ENCODE results near the gene TRIO.
A peak's percentile ranks its signal among the peaks of the same experiment; 100 is the strongest.

The TRIO gene

GRCh38 chr5:14197056-14197455, 53.9 kb downstream of the TRIO start:
- CTCF ChIA-PET = no interaction called here
- DNase-seq (ENCODE audit: extremely low spot score) = no peak
- POLR2A ChIA-PET = interaction anchor here (0.8 kb wide), 1 partner anchor 73 kb away, joined by 3 read pairs; no protein-coding TSS in a partner anchor
- no peak for TF ChIP-seq FOXK2 (IDR thresholded peaks at IDR 0.05)
- TF ChIP-seq ZNF384 (IDR thresholded peaks at IDR 0.05) = no peak
- no peak for TF ChIP-seq ARNT (IDR thresholded peaks at IDR 0.05)
- no peak for TF ChIP-seq LEF1 (IDR thresholded peaks at IDR 0.05; ENCODE audit: borderline replicate concordance)
- no peak for TF ChIP-seq L3MBTL2 (conservative IDR thresholded peaks at IDR 0.05)
- no peak for TF ChIP-seq TARDBP (IDR thresholded peaks at IDR 0.05)
- no peak for TF ChIP-seq SUZ12 (IDR thresholded peaks at IDR 0.05)
- TF ChIP-seq PKNOX1 (IDR thresholded peaks at IDR 0.05) = no peak
- TF ChIP-seq HDGF (IDR thresholded peaks at IDR 0.05; ENCODE audit: borderline replicate concordance) = no peak
- no peak for TF ChIP-seq FOXA1 (IDR thresholded peaks at IDR 0.05)
- no peak for TF ChIP-seq BHLHE40 (IDR thresholded peaks at IDR 0.05; ENCODE audit: borderline replicate concordance)
- no peak for TF ChIP-seq CTBP1 (IDR thresholded peaks at IDR 0.05; ENCODE audit: borderline replicate concordance)
- no peak for TF ChIP-seq NFRKB (IDR thresholded peaks at IDR 0.05)
- TF ChIP-seq SP1 (IDR thresholded peaks at IDR 0.05) = no peak
- no peak for TF ChIP-seq ELF4 (IDR thresholded peaks at IDR 0.05)

- TF ChIP-seq ARNT (IDR thresholded peaks at IDR 0.05) = no peak
- TF ChIP-seq FOXA1 (IDR thresholded peaks at IDR 0.05) = no peak
- TF ChIP-seq LEF1 (IDR thresholded peaks at IDR 0.05; ENCODE audit: borderline replicate concordance) = no peak
- no peak for TF ChIP-seq L3MBTL2 (conservative IDR thresholded peaks at IDR 0.05)
- no peak for TF ChIP-seq PKNOX1 (IDR thresholded peaks at IDR 0.05)
- TF ChIP-seq SP1 (IDR thresholded peaks at IDR 0.05) = no peak
- no peak for TF ChIP-seq FOXK2 (IDR thresholded peaks at IDR 0.05)
- TF ChIP-seq HDGF (IDR thresholded peaks at IDR 0.05; ENCODE audit: borderline replicate concordance) = no peak
- no peak for TF ChIP-seq ELF4 (IDR thresholded peaks at IDR 0.05)
- TF ChIP-seq CTBP1 (IDR thresholded peaks at IDR 0.05; ENCODE audit: borderline replicate concordance) = no peak
- CTCF ChIA-PET = no interaction called here
- DNase-seq (ENCODE audit: extremely low spot score) = no peak
- POLR2A ChIA-PET = no interaction called here
Measured at GRCh38 chr5:14199902-14200301, 56.8 kb downstream of the TRIO start.

- POLR2A ChIA-PET = interaction anchor here (1.1 kb wide), 1 partner anchor 44 kb away, joined by 4 read pairs; no protein-coding TSS in a partner anchor
- CTCF ChIA-PET = interaction anchor here (1.3 kb wide), 1 partner anchor 70 kb away, joined by 3 read pairs; no protein-coding TSS in a partner anchor
- no peak for TF ChIP-seq L3MBTL2 (conservative IDR thresholded peaks at IDR 0.05)
- no peak for TF ChIP-seq FOXA1 (IDR thresholded peaks at IDR 0.05)
- TF ChIP-seq ZNF384 (IDR thresholded peaks at IDR 0.05) = no peak
- no peak for TF ChIP-seq HDGF (IDR thresholded peaks at IDR 0.05; ENCODE audit: borderline replicate concordance)
- TF ChIP-seq FOXM1 (IDR thresholded peaks at IDR 0.05; ENCODE audit: borderline replicate concordance) = no peak
- no peak for TF ChIP-seq PKNOX1 (IDR thresholded peaks at IDR 0.05)
- DNase-seq (ENCODE audit: extremely low spot score) = no peak
Measured at GRCh38 chr5:14200312-14200990, 57.3 kb downstream of the TRIO start.

- 0 out of 2 replicates have a peak, but pooled peaks have one; percentile 7 for TF ChIP-seq ZNF384 (IDR thresholded peaks at IDR 0.05)
- TF ChIP-seq PKNOX1 (IDR thresholded peaks at IDR 0.05) = no peak
- ChIA-PET POLR2A (interaction anchor here (1.1 kb wide), 2 partner anchors 45 to 53 kb away, joined by 4 read pairs; no protein-coding TSS in a partner anchor), CTCF (interaction anchor here (1.3 to 1.5 kb wide), 2 partner anchors 69 kb away, joined by 3 to 6 read pairs; no protein-coding TSS in a partner anchor)
- DNase-seq (ENCODE audit: extremely low spot score) = no peak
Measured at GRCh38 chr5:14201325-14202045, 58.3 kb downstream of the TRIO start.

- TF ChIP-seq SUZ12 (IDR thresholded peaks at IDR 0.05) = no peak
- ChIA-PET POLR2A (interaction anchor here (1.1 kb wide), 1 partner anchor 54 kb away, joined by 4 read pairs; no protein-coding TSS in a partner anchor), CTCF (interaction anchor here (1.0 to 1.5 kb wide), 2 partner anchors 8 to 68 kb away, joined by 3 to 6 read pairs; no protein-coding TSS in a partner anchor)
- DNase-seq (ENCODE audit: extremely low spot score) = no peak
Measured at GRCh38 chr5:14202462-14202861, 59.3 kb downstream of the TRIO start.
